GM18870 (cell line): ENCODE measurements around the gene FAM118B.

Source experiments
- ATAC-seq: cut with Tn5 transposase; IDR thresholded peaks from one replicate; pipeline ENCODE4 v1.9.1; 2021; ENCODE audit warnings: moderate library complexity; ENCODE audit not compliant: unreplicated experiment

FAM118B gene

DNA sequence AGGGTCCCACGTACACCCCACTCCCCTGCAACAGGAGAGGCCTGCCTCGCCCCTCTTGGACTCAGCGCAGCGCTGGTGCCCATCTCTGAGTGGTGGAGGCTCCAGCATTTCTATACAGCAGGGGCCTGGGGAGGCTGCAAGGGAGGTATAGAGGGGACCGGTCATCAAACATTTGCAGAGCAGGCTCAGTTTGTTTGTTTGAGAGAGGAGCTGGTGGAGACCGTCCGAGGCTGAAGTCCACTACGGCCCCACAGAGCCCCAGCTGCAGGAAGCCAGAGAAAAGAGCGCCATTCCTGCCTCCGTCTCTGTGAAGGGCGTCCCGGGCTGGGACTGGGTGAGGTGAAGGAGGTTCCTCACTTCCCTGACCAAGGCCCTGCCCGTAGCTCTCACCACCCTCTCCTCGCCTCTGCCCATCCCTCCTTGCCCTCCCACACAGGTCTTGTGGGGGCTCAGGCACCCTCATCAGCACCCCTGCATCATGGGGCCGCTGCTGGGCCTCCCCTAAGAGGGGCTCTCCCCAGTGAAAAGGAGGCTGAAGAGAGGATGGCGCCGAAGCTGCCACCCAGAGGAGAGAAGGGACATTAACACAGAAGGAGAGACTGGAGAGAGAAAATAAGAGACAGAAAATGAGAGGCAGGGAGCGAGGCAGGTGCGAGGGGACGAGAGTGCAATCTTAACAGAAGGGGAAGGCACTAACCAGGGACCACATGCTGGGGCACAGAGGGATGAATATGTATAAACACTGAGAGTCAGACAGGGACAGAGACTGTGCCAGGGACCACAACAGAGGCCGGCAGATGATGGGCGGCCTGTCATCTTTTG, 24.7 kb upstream of the FAM118B start:
- ATAC-seq, result no peak

DNA sequence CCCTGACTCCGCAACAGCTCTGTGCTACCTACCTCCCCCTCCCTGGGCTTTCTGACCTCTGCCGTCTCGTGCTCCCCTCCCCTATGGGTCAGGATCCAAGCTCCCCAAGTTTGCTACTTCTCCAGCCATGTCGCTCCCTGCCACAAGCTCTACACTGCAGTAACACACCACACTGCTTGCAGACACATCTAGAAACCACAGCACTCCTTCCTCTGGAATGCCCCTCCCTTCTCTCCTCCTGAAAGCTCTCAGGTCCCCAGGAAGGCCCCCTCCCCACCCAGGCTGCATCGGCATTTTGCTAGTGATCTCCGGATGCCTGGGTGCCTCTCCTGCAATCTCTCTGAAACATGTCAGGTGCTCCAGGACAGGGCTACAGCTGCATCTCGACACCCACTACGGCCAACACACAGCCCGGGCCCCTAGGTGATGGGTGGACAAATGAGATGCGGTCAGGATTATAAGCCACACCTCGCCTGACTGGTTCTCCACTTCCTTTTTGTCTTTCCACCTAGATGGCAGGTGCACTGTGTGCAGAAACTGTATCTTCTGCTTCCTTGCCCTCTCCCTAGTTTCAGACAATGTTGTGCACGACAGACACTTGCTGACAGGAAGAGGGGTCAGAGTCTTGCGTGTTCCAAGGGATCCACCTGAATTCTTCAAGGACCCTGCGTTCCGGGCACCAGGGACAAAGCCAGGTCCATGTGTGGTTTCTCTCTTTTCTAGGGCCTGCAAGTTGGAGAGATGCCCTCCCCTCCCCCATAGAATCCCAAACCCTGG, 23.1 kb upstream of the FAM118B start:
- peak; percentile 75 for ATAC-seq

DNA sequence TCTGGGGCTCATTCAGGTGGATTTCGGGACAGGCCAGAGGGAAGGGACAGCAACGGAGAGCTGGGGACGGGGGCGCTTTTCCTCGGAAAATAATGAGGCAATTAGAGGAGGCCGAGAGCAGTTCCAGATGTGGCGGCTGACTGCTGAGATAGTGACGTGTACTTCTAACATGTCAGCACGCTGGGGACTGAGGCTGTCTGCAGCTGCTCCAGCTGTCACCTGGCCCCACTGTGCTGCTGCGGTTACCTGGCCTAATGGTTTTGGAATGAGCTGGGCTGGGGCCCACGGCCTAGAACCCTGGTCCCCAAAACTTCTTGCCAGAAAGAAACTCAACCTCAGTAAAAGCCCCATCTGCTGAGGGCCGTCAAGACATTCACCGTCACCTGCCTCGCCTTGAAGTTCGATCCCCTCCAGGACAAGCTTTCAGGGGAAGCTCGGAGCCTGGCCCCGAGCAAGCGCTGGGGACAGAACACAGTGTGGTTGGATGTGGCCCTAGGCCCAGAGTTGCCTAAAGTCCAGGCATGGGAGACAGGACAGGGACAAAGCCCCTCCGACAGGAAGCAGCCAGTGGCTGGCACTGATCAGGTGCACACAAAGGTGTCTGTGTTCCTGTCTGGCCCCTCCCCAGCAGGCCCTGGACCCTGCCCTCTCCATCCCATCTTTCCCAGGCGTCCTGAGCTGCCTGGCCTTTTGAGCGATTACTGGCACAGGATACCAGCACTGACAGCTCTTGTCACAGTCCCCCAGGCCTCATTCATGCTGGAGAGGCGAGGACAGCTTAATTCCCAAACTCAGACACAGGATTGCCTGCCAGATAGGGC, 22.3 kb upstream of the FAM118B start:
- peak; percentile 53 for ATAC-seq

DNA sequence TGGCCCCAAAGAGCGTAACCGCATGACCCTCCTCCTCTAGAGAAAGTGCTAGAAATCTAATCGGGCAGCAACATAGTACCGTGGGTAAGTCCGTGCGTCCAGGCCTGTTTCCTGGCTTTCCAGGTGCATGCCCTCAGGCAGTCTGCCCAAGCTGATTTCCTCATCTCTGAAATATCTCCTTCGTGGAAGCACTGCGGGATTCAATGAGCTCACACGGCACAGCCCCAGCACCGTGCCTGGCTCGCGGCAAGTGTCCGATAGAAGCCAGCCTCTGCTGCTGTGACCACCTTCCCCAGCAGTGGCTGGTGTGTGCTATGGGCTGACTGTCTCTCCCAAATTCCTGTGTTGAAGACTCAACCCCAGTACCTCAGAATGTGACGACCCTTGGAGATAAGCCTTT, 20.8 kb upstream of the FAM118B start:
- ATAC-seq, result no peak

DNA sequence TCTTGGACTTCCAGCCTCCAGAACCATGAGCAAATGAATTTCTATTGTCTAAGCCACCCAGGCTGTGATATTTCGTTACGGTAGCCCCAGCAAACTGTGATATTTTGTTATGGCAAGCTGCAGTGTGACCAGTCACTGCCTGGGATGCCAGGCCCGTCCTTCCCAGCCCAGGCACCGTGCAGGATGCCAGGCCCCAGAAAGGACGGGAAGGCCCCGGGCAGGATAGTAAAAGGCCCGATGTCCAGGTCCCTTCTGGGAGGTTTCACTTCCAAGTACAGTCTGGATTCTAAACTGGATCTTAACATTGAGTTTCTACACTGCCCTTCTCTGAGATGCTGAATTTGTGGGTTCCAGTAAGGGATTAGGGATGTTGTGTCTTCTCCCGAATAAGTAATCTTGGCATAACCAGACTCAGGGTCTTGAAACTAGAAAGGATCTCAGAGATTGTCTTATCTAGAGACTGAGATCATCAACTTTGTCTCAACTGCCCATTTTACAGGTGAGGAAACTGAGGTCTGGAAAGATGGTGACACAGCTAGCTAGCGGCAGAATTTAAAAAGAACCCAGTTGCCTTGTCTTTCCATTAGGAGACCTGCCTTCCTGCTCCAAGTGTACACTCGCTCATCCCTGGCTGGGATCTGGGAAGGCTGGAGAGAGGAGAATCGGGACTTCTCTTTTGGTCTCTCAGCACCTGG, 20.1 kb upstream of the FAM118B start:
- no peak for ATAC-seq

DNA sequence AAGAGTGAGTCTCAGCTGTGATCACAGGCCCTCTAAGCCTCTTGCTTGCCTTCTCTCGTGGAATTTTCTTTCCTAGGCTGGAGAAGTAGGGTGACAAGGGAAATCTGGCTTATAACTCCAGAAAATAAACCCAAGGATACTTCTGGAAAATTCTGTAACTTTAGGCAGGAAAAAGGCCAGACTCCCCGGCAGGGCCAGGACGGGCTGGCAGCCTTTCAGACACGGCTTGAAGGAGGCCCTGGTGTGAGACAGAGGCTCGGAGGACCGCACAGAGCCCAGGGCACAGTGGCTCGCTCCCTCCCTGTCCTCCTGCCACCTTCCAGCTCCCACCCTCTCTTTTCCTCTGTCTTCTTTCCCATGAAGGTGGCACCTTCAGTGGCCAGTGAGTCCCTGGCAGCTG, 19.2 kb upstream of the FAM118B start:
- no peak for ATAC-seq

DNA sequence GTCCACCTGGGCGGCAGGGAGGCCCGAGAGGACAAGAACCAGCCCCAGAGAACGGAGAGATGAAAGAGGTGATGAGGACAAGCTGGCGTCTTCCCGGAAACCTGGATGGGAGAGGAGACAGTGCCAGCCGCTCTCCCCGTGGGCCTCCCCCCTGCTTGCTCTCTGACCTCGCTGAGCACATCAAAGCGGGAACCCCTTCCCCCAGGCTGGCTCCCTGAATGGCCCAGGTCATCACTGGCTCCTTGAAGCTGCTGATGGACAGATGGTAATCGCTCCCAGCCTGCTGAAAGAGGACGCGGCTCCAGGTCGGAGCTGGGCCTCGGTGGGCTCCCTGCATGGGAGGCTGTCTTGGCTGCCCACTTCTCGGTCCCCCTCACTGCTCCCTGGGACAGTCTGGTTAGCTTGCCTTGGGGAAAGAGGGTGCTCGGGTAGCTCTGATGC, 18.5 kb upstream of the FAM118B start:
- ATAC-seq, result no peak

DNA sequence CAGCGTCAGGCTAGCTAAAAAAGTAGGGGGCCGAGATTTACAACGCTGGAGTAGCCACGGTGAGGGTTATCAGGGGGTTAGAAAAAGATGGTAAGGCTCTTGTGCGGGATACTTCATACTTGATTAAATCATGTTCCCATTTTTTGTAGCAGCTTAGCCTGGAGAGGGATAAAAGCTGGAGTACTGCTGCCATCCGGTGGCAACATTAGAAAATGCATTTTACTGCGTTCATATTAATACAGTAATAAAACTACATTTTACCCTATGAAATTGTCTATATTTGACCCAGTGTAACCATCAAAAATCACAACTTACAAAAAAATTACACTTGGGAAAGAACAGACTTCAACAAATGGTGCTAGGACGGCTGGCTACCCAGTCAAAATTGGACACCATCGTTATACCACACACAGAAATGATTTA, 17.4 kb upstream of the FAM118B start:
- ATAC-seq, result no peak

DNA sequence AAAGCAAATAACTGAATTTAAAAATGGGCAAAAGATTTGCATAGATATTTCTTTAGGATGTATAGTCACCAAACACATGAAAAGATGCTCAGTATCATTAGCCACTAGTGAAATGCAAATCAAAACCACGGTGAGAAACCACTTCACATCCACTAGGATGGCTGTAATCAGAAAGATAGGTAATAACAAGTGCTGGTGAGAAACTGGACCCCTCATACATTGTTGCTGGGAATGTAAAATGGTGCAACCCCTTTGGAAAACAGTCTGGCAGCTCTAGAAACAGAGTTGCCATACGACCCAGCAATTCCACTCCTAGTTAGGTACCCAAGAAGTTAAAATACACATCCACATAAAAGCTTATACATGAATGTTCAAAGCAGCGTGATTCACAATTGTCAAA, 16.5 kb upstream of the FAM118B start:
- ATAC-seq, result no peak

DNA sequence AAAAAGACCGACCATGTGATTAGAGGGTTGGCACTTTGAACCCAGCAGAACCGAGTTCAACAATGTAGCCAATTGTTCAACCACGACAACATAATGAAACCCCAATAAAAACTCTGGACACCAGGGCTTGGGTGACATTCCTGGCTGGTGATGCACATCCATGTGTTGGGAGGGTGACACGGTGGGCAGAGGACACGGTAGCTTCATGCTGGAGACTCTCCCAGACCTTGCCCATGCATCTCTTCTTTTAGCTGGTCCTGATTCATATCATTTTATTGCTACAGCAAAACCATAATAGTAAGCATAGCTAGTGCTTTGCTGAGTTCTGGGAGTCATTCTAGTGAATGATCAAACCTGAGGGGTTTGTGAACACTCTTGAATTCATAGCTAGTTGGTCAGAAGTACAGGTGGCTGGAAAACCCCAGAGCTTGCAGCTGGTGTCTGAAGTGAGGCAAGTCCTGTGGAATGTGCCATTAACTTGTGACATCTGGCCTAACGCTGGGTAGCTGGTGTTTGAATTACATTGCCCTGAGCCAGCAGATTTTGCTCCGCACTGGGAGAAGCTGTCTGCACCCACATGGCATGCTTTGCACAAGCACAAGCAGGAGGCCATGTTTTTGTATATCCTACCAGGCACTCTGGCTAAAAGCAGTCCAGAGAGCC, 14.2 kb upstream of the FAM118B start:
- no peak for ATAC-seq

DNA sequence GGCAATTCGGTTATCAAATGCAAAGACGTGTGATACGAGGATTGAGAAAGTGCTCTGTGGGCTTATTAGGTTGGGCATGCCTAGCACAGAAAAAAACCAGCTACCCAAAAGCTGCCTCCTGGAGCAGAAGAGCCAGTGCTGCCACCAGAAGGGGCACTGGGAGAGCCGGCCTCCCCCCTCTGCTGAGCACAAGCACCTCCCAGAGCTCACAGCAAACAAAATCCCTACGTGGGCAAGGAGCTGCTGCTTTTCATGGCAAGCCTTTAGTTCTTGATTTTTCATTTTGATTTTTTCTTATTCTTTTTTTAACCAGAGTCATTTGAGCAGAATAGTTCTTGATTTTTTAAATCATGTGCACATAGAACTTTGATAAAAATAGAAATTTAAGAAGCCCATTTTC, 12.9 kb upstream of the FAM118B start:
- ATAC-seq, result no peak

DNA sequence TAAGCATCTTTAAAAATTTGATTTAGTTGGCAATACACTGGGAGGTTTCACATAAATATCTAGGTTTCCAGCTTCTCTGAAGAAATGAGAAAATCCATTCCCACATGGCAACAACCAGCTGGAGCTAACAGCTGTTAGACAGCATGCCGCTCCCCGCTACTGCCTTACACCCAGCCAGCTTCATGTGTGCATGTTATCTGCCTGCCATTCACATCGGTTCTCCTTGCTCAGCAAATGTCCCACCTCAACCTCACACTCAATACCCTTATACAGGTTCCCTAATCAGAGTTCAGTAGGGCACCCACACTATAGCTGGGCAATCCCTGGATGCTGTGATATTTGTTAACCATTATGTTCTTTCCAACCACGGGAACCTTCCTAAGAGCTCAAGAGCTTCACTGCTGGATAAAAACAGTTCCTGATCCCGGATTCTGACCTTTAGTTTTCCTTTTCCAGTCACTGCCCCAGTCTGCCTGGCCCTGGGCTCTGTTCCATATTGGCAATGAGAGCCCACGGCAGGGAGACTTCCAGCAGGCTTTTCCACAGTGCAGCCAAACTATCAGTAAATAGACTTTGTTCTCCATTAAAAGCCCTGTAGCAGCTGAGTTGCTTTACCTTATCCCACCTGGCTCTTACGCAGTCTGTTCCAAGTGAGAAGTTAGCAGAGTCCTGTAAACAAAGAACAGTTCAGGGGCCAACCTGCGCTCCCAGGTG, 8.8 kb upstream of the FAM118B start:
- no peak for ATAC-seq

DNA sequence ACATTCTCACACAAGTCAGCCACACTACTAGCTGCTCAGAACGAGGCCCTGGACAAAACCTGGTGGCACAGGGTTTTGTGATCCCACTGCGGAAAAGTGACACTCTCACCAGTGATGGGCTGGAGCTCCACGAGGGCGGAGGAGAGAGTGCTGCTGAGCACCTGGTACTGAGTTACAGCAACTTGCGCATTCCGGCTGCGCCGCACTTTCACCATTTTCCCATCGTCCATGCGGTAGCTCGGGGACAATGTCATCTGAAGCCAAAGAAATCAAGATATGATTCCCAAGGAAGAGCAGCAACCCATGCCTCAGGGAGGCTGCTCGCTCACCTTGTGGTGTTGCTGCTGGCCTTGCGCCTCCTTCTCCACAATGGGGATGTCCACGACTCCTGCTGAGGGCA, 6.2 kb upstream of the FAM118B start:
- ATAC-seq, result no peak

DNA sequence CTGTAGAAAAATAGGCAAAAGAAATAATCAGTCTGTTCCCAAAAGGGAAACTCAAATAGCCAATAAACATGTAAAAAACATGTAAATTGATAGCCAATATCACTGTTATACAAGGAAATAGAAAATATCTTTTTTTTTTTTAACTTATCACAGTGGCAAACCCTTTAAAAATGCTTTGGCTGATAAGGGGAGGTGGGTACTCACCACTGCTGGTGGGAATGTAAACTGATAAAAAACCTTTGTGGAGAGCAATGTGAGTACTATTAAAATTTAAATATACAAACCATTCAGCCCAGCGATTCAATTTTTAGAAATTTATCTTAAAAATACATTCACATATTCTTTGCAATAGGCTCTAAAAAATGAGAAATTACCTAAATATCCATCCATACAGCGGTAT, 3.7 kb upstream of the FAM118B start:
- no peak for ATAC-seq

DNA sequence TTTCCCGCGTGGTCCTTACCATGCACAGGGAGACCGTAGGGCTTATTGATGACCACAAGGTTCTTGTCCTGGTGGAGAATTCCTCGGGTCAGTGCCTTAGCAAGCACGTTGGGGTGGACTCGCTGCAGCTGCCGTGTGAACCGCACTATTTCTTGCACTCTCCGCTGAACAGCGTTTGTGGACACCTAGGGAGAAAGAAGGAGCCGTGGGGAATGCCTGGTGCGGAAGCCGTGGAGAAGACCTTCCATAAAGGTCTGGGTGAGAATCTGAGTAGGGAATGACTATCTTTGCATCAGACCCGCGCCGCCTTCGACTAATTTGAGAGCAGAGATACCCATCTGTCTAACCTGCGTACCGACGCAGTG, 729 bp upstream of the FAM118B start:
- ATAC-seq, result no peak

DNA sequence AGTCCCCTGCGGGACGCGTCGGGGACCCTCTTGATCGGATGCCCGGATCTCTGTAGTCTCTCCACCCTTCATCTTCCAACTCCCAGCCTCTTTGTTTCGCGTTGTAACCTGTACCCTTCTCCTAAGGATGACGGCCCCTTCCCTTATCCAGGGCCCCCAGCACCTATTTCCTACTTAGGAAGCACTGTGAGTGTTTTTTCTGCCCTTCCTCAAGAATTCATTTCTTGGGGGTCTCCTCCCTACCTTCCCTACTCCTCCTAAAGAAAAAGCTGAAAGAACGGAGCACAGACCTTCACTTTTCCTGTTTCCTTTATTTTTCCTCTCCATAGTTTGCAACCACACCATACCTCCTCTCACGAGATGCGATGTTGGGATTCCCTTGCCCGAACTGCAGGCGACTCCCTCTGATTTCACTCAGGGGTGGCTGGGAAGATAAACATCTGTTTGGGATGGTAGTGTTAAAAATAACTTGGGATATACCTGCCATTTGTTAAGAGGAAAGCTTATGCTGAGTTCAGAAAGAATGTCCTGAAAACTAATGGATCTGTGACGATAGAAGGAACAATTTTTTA, 593 bp downstream of the FAM118B start:
- no peak for ATAC-seq

DNA sequence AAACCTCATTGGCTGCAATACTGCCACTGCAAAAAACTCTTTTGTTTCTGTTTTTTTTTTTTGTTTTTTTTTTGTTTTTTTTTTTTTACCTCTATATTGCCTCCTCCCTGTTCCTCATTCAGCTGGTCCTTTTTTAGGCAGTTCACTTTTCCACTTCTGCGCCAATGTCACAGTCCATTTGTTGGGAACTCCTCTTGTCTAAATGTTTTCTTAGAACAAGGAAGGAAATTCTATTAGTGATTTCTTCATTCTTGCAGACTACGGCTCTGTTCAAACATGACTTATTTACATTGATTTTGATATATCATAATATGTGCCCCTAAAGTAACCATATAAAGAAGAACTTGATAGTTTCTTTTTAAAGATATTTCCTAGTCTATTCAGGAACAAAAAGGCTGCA, 2.9 kb downstream of the FAM118B start:
- ATAC-seq, result no peak

DNA sequence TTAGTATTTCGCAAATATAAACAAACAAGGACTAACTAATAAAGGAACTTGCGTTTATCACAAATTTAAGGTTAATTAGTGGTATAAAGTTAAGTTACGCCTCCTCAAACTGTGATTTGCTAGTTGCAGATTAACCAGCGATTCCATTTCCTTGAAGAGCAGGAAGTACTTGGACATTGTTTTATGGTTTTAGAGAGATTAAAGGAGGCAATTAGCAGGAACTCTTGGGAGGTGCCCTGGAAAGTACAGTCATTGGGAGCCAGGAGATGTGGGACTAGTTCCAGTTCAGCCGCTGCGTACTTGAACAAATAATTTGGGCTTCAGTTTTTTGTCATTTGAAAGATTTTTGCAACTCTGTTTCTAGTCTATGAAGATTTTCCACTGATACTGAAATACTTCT, 3.3 kb downstream of the FAM118B start:
- ATAC-seq, result no peak

DNA sequence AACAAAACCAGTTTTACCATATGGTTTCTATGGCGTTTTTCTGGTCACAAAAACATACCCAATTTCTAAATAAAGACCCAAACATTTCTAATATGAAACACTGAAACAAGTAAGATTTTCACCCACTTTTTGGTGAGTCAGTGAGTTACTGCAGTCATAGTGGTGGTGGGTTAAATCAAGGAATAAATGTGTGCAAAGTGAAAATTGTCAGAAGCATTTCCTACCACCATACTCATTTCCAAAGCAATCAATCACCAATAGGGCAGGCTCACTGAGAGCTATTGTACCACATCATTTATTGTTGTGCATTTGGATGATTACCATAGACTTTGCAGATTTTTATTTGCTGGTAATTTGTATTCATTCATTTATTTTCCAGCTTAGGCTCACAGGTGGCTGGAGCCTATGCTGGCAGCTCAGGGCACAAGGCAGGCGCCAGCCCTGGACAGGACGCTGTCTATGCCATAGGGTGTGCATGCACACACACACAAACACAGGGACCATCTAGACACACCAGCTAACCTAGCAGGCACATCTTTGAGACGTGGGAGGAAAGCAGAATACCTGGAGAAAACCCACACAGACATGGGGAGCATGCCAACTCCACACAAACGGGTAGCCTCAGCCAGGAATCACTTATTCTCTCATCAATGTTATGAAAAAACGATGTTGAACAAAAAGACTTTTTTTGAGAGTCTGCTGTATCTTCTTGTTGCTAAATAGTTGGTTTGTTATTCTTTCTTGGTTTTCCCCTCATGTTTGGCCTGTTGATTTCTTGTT, 5.1 kb downstream of the FAM118B start:
- ATAC-seq, result no peak
